ENCODE results near the gene GLYR1. TPM values are rescaled to one million over a fixed set of nuclear protein-coding genes. Genes with fewer than 3 reads are reported as not detected.

The GLYR1 gene
- total and polyA plus RNA-seq, 9 of the 15 experiments (the other 6 are each of a cell fraction or from before 2014, with no cell fraction given): 6.7 to 99.2 (median 60.2) TPM

- TF ChIP-seq MNT (conservative IDR thresholded peaks at IDR 0.05): peak; percentile 75 to 85
- TF ChIP-seq ZFP30 (CRISPR knock-in tag; IDR thresholded peaks at IDR 0.05; ENCODE audit: borderline replicate concordance): no peak
- no peak for TF ChIP-seq ZNF561 (CRISPR knock-in tag; conservative IDR thresholded peaks at IDR 0.05)
- TF ChIP-seq DLX4 (CRISPR knock-in tag; IDR thresholded peaks at IDR 0.05): no peak
- TF ChIP-seq ARID2 (IDR thresholded peaks at IDR 0.05): no peak
- no peak for TF ChIP-seq ZNF449 (CRISPR knock-in tag; IDR thresholded peaks at IDR 0.05)
- no peak for TF ChIP-seq ZNF133 (CRISPR knock-in tag; IDR thresholded peaks at IDR 0.05)
- no peak for TF ChIP-seq COPS2 (conservative IDR thresholded peaks at IDR 0.05)
- no peak for TF ChIP-seq NCOA4 (IDR thresholded peaks at IDR 0.05; ENCODE audit: partially characterized antibody)
- TF ChIP-seq ZNF551 (CRISPR knock-in tag; IDR thresholded peaks at IDR 0.05): no peak
- no peak for TF ChIP-seq FUS (optimal IDR thresholded peaks at IDR 0.05; ENCODE audit: low read depth, low read length)
- TF ChIP-seq CEBPZ (IDR thresholded peaks at IDR 0.05; ENCODE audit: borderline replicate concordance, low read depth, low read length): no peak
- no peak for TF ChIP-seq ZNF324 (CRISPR knock-in tag; IDR thresholded peaks at IDR 0.05)
- no peak for TF ChIP-seq CHD1 (IDR thresholded peaks at IDR 0.05; ENCODE audit: low read length)
- peak; percentile 47; the same call in 1 of the 2 replicates for TF ChIP-seq CHD2 (IDR thresholded peaks at IDR 0.05; ENCODE audit: low read depth, low read length)
- TF ChIP-seq C11orf30 (IDR thresholded peaks at IDR 0.05; ENCODE audit: low read depth): peak; percentile 73
- TF ChIP-seq, protein P1, sequence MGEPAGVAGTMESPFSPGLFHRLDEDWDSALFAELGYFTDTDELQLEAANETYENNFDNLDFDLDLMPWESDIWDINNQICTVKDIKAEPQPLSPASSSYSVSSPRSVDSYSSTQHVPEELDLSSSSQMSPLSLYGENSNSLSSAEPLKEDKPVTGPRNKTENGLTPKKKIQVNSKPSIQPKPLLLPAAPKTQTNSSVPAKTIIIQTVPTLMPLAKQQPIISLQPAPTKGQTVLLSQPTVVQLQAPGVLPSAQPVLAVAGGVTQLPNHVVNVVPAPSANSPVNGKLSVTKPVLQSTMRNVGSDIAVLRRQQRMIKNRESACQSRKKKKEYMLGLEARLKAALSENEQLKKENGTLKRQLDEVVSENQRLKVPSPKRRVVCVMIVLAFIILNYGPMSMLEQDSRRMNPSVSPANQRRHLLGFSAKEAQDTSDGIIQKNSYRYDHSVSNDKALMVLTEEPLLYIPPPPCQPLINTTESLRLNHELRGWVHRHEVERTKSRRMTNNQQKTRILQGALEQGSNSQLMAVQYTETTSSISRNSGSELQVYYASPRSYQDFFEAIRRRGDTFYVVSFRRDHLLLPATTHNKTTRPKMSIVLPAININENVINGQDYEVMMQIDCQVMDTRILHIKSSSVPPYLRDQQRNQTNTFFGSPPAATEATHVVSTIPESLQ (CRISPR knock-in tag; IDR thresholded peaks at IDR 0.05): peak; percentile 89; the same call in 1 of the 2 replicates
- TF ChIP-seq ADNP (tag; IDR thresholded peaks at IDR 0.05): peak; percentile 82
- TF ChIP-seq POLR2H (tag; IDR thresholded peaks at IDR 0.05; ENCODE audit: low read depth): no peak; the same call in none of the 2 replicates
- TF ChIP-seq WHSC1 (IDR thresholded peaks at IDR 0.05; ENCODE audit: low read length): no peak
These were observed 80.0 kb downstream of the GLYR1 start, which contains the start of gene ZNF500 (continued) for GRCh38 chr16:4766875-4767628.

Data from K562 (cell line).